Measurements from ENCODE around the gene CDYL. TPM values are rescaled to one million over a fixed set of nuclear protein-coding genes. Genes with fewer than 3 reads are reported as not detected.
"Not testable (repeated sequence)": the region's sequence is repeated elsewhere in the genome, so short reads cannot be mapped to it uniquely, and the experiment has no call there.

Gene CDYL
- polyA plus RNA-seq, 1 of the 3 experiments (the other 2 are of a cell fraction), result 13.3 TPM

- TF ChIP-seq PBX3 (IDR thresholded peaks at IDR 0.05) (no peak), GATA2 (CRISPR knock-in tag; IDR thresholded peaks at IDR 0.05) (no peak), MAX (IDR thresholded peaks at IDR 0.05; ENCODE audit: low read depth) (no peak), GABPA (IDR thresholded peaks at IDR 0.05; ENCODE audit: low read depth) (no peak), MXI1 (IDR thresholded peaks at IDR 0.05; ENCODE audit: low read depth, low read length) (no peak), REST (IDR thresholded peaks at IDR 0.05; ENCODE audit: low read depth, low read length) (no peak)
Observed at GRCh38 chr6:4849226-4850022, 73.2 kb downstream of the CDYL start (continued).

GRCh38 chr6:4851035-4851434 lies 74.8 kb downstream of the CDYL start:
- H4K20me1 ChIP-seq (ENCODE audit: insufficient read depth), result peaks cover 72% of the 10 kb centered on the region
- peaks cover 76% of the 10 kb centered on the region for H3K79me2 ChIP-seq (ENCODE audit: insufficient read depth)
- whole genome bisulfite sequencing (ENCODE audit: low lambda C conversion rate), result 89% methylated on average over 4 of the region's 4 CpGs

GRCh38 chr6:4852186-4852585 lies 76.0 kb downstream of the CDYL start:
- H4K20me1 ChIP-seq (ENCODE audit: insufficient read depth), result peaks cover 72% of the 10 kb centered on the region
- H3K9ac ChIP-seq; H3K36me3 ChIP-seq (replicated peaks in 1 of 2; ENCODE audit: control insufficient read depth in 1 of 2, insufficient read depth in 2 of 2, low read length in 1 of 2); H3K4me2 ChIP-seq; H3K9me3 ChIP-seq; CTCF ChIA-PET; POLR2A ChIA-PET; H2AFZ ChIP-seq (ENCODE audit: low read depth); H3F3A ChIP-seq (replicated peaks; ENCODE audit: insufficient read depth); H3K27me3 ChIP-seq (ENCODE audit: insufficient read depth); H3K9me2 ChIP-seq; H3K27ac ChIP-seq (ENCODE audit: low read depth in 2 of 2, low read length in 1 of 2); H3K4me1 ChIP-seq (ENCODE audit: control insufficient read depth in 1 of 2, insufficient read depth in 2 of 2, low read depth in 1 of 2, low read length in 1 of 2); H3K4me3 ChIP-seq (ENCODE audit: low read depth in 2 of 2, low read length in 1 of 2); DNase-seq: not testable (repeated sequence)
- peaks cover 65% of the 10 kb centered on the region for H3K79me2 ChIP-seq (ENCODE audit: insufficient read depth)
- WGBS (ENCODE audit: low lambda C conversion rate), result 73% methylated on average over 1 of the region's 1 CpG

More at GRCh38 chr6:4851035-4851434, 74.8 kb downstream of the CDYL start:
- Histone ChIP-seq H3K9me3 (0 out of 2 replicates have a peak, but pooled peaks cover 3% of the 10 kb centered on the region), H3K4me3 (ENCODE audit: low read depth in 2 of 2, low read length in 1 of 2) (no peak overlapping the region), H3K36me3 (replicated peaks in 1 of 2; ENCODE audit: control insufficient read depth in 1 of 2, insufficient read depth in 2 of 2, low read length in 1 of 2) (no peaks in the 10 kb centered on the region), H2AFZ (ENCODE audit: low read depth) (no peak overlapping the region), H3K9me2 (no peaks in the 10 kb centered on the region), H3K27ac (ENCODE audit: low read depth in 2 of 2, low read length in 1 of 2) (no peak overlapping the region), H3K4me2 (no peak overlapping the region), H3K9ac (no peak overlapping the region), H3K4me1 (ENCODE audit: control insufficient read depth in 1 of 2, insufficient read depth in 2 of 2, low read depth in 1 of 2, low read length in 1 of 2) (peaks cover 4 to 5% of the 10 kb centered on the region in 2 experiments; a peak in 2 of 4 replicates), H3F3A (replicated peaks; ENCODE audit: insufficient read depth) (no peaks in the 10 kb centered on the region), H3K27me3 (ENCODE audit: insufficient read depth) (no peaks in the 10 kb centered on the region)
- ChIA-PET CTCF (no interaction called here), POLR2A (no interaction called here)
- TF ChIP-seq SMC3 (IDR thresholded peaks at IDR 0.05; ENCODE audit: low read depth, low read length), result no peak
- TF ChIP-seq FOXM1 (IDR thresholded peaks at IDR 0.05; ENCODE audit: low read depth), result no peak
- no peak for TF ChIP-seq RCOR1 (IDR thresholded peaks at IDR 0.05; ENCODE audit: low read length)
- no peak for TF ChIP-seq TCF12 (IDR thresholded peaks at IDR 0.05)
- no peak for TF ChIP-seq NFIC (IDR thresholded peaks at IDR 0.05; ENCODE audit: borderline replicate concordance)
- no peak for TF ChIP-seq USF1 (IDR thresholded peaks at IDR 0.05; ENCODE audit: borderline replicate concordance, low read depth)
- TF ChIP-seq USF2 (IDR thresholded peaks at IDR 0.05; ENCODE audit: borderline replicate concordance, low read depth, low read length), result no peak
- no peak for TF ChIP-seq GATA2 (CRISPR knock-in tag; IDR thresholded peaks at IDR 0.05)
- TF ChIP-seq ELF1 (IDR thresholded peaks at IDR 0.05), result no peak
- TF ChIP-seq PBX3 (IDR thresholded peaks at IDR 0.05), result no peak
- DNase-seq, result no peak
